ENCODE results near the gene LYZL6. TPM values are rescaled to one million over a fixed set of nuclear protein-coding genes. Genes with fewer than 3 reads are reported as not detected.
A peak's percentile ranks its signal among the peaks of the same experiment; 100 is the strongest.

LYZL6 gene
- total and polyA plus RNA-seq, 2 of the 8 experiments (the other 6 are each of a cell fraction or from before 2014, with no cell fraction given): not detected

- Histone ChIP-seq H3K27ac (ENCODE audit: low read depth, low read length) (no peak overlapping the region), H3K36me3 (ENCODE audit: control insufficient read depth in 2 of 4, insufficient read depth in 4 of 4, low read length in 3 of 4) (no peaks in the 10 kb centered on the region), H3K4me3 (ENCODE audit: extremely low read depth in 1 of 4, insufficient read depth in 2 of 4, low read depth in 3 of 4, low read length in 4 of 4) (no peak overlapping the region), H3K9me3 (ENCODE audit: insufficient read depth in 2 of 2, low read depth in 1 of 2, low read length in 1 of 2) (no peaks in the 10 kb centered on the region), H3K79me2 (ENCODE audit: control insufficient read depth in 1 of 2, insufficient read depth in 2 of 2, low read length in 2 of 2) (no peaks in the 10 kb centered on the region), H4K20me1 (replicated peaks in 1 of 2; ENCODE audit: control insufficient read depth in 1 of 2, insufficient read depth in 2 of 2, low read length in 2 of 2) (no peaks in the 10 kb centered on the region), H4K91ac (replicated peaks; ENCODE audit: insufficient read length, low read length) (no peak overlapping the region), H3K14ac (ENCODE audit: insufficient read length) (no peak overlapping the region), H3K4ac (replicated peaks; ENCODE audit: insufficient read length, low read depth, low read length) (no peak overlapping the region), H3K4me1 (replicated peaks in 1 of 4; ENCODE audit: control insufficient read depth in 3 of 4, insufficient read depth in 4 of 4, low read length in 3 of 4) (peaks cover 0 to 8% (median 3%) of the 10 kb centered on the region in 4 experiments; a peak in 5 of 7 replicates), H2BK12ac (ENCODE audit: low read depth, low read length) (no peak overlapping the region; the same call in 1 of the 2 replicates), H2BK120ac (replicated peaks; ENCODE audit: low read depth, low read length) (no peak overlapping the region), H3K9ac (replicated peaks in 1 of 4; ENCODE audit: extremely low read depth in 1 of 4, low read depth in 3 of 4, low read length in 3 of 4) (no peak overlapping the region), H2BK15ac (ENCODE audit: low read length) (no peak overlapping the region), H2BK5ac (ENCODE audit: low read depth, low read length) (no peak overlapping the region), H4K5ac (ENCODE audit: insufficient read length, low read depth, low read length) (no peak overlapping the region), H3K23ac (ENCODE audit: insufficient read length) (no peak overlapping the region), H3K56ac (replicated peaks; ENCODE audit: insufficient read length, low read depth, low read length) (no peak overlapping the region), H3K23me2 (ENCODE audit: low read depth, low read length) (no peaks in the 10 kb centered on the region), H2AK5ac (ENCODE audit: low read depth, low read length) (no peak overlapping the region), H2BK20ac (ENCODE audit: low read length) (no peak overlapping the region), H3K79me1 (ENCODE audit: low read depth, low read length) (no peaks in the 10 kb centered on the region), H4K8ac (ENCODE audit: extremely low read depth, insufficient read depth, low read length) (no peak overlapping the region), H3K18ac (ENCODE audit: extremely low read depth, low read length) (no peak overlapping the region), H3K27me3 (replicated peaks in 1 of 4; ENCODE audit: control insufficient read depth in 3 of 4, extremely low read depth in 1 of 4, insufficient read depth in 3 of 4, low read length in 3 of 4) (no peaks in the 10 kb centered on the region), H3K4me2 (ENCODE audit: insufficient read depth in 1 of 2, low read depth in 2 of 2, low read length in 2 of 2) (peak overlapping the region in 1 of 2 experiments; percentile 11; a peak in 1 of 4 replicates), H2AFZ (ENCODE audit: low read length) (no peak overlapping the region)
- 77% methylated on average over 4 of the region's 4 CpGs; no CpG with 5 or more reads in 1 of the 2 experiments for WGBS, 2 experiments (ENCODE audit: extremely low coverage in 1 of 2, insufficient coverage in 1 of 2, insufficient read length in 1 of 2, insufficient replicate concordance in 2 of 2, low coverage in 1 of 2, low lambda C conversion rate in 2 of 2, missing lambda C conversion rate in 1 of 2)
- DNase-seq (ENCODE audit: low read depth in 1 of 2, low spot score in 2 of 2) (no peak), FAIRE-seq (no peak)
- ChIA-PET POLR2A (ENCODE audit: partially characterized antibody) (interaction anchor here (0.6 to 0.7 kb wide), 2 partner anchors 80 to 86 kb away, joined by 3 read pairs; no protein-coding TSS in a partner anchor), CTCF (ENCODE audit: partially characterized antibody) (interaction anchor here (0.6 kb wide), 1 partner anchor 9 kb away, joined by 3 read pairs; no protein-coding TSS in a partner anchor)
- TF ChIP-seq POLR2A (IDR thresholded peaks at IDR 0.05; ENCODE audit: control extremely low read depth in 1 of 2, low read depth in 2 of 2, low read length in 2 of 2) (no peak), KDM5A (IDR thresholded peaks at IDR 0.05; ENCODE audit: low read length) (no peak), SUZ12 (IDR thresholded peaks at IDR 0.05; ENCODE audit: low read length) (no peak), BACH1 (IDR thresholded peaks at IDR 0.05; ENCODE audit: low read length) (no peak), SIRT6 (IDR thresholded peaks at IDR 0.05; ENCODE audit: low read length) (no peak), NRF1 (IDR thresholded peaks at IDR 0.05; ENCODE audit: low read depth, low read length) (no peak), RAD21 (IDR thresholded peaks at IDR 0.05 in 1 of 2, conservative IDR thresholded peaks at IDR 0.05 in 1 of 2; ENCODE audit: low read depth in 2 of 2, low read length in 2 of 2) (no peak), RNF2 (IDR thresholded peaks at IDR 0.05; ENCODE audit: borderline replicate concordance, low read depth, low read length, missing control alignments, poor library complexity, severe bottlenecking) (no peak), SIX5 (IDR thresholded peaks at IDR 0.05; ENCODE audit: low read depth, low read length) (no peak), CHD2 (IDR thresholded peaks at IDR 0.05; ENCODE audit: low read length) (no peak), CHD1 (IDR thresholded peaks at IDR 0.05; ENCODE audit: low read depth, low read length) (no peak), JUND (IDR thresholded peaks at IDR 0.05; ENCODE audit: low read length) (no peak), KDM1A (IDR thresholded peaks at IDR 0.05; ENCODE audit: borderline replicate concordance, low read length) (no peak), EP300 (IDR thresholded peaks at IDR 0.05; ENCODE audit: borderline replicate concordance in 1 of 2, low read depth in 2 of 2, low read length in 2 of 2) (no peak)
Observed at GRCh38 chr17:35890774-35891155, 52.7 kb downstream of the LYZL6 start.
